ENCODE data around the gene MFGE8. TPM values are rescaled to one million over a fixed set of nuclear protein-coding genes. Genes with fewer than 3 reads are reported as not detected.

Gene MFGE8
- total RNA-seq, 1 experiment from 2014 or later, result 409 TPM

DNA sequence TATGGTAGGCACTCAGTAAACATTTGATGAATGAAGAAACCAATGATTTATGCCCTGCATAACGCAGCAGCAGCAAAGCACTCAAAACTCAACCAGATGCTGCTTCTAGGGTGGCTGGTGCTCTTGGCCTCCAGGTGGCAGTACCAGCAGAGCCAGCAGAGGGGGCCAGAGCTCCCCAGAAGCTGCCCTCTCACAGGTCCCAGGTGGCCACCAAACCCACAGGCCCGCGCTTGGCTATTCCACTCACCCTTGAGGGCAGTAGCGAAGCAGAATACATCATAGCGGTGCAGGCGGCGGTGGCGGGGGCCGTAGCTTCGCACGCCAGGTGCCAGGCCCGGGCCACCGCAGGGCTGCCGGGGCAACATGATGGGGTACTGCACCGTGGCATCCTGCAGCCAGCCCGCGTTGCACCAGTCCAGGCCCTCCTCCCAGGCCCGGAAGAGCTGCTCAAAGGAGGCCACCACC, 34.4 kb downstream of the MFGE8 start:
- Mint-ChIP-seq H3K9me3 (ENCODE audit: unreplicated experiment) (no peaks in the 10 kb centered on the region), H3K36me3 (ENCODE audit: insufficient read depth, unreplicated experiment) (peaks cover 12% of the 10 kb centered on the region), H3K4me1 (ENCODE audit: low read depth, unreplicated experiment) (no peaks in the 10 kb centered on the region), H3K27me3 (ENCODE audit: insufficient read depth, unreplicated experiment) (no peaks in the 10 kb centered on the region), H3K27ac (ENCODE audit: unreplicated experiment) (no peak overlapping the region), H3K4me3 (ENCODE audit: unreplicated experiment) (no peak overlapping the region)
- ChIA-PET POLR2A (no interaction called here), CTCF (interaction anchor here (0.6 to 1.4 kb wide), 9 partner anchors 8 to 240 kb away, joined by 3 to 7 read pairs (median 4); partner anchors contain the start of gene ISG20)
- DNase-seq, result peak; percentile 62 to 68
- TF ChIP-seq, protein P1, sequence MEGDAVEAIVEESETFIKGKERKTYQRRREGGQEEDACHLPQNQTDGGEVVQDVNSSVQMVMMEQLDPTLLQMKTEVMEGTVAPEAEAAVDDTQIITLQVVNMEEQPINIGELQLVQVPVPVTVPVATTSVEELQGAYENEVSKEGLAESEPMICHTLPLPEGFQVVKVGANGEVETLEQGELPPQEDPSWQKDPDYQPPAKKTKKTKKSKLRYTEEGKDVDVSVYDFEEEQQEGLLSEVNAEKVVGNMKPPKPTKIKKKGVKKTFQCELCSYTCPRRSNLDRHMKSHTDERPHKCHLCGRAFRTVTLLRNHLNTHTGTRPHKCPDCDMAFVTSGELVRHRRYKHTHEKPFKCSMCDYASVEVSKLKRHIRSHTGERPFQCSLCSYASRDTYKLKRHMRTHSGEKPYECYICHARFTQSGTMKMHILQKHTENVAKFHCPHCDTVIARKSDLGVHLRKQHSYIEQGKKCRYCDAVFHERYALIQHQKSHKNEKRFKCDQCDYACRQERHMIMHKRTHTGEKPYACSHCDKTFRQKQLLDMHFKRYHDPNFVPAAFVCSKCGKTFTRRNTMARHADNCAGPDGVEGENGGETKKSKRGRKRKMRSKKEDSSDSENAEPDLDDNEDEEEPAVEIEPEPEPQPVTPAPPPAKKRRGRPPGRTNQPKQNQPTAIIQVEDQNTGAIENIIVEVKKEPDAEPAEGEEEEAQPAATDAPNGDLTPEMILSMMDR (IDR thresholded peaks at IDR 0.05; ENCODE audit: insufficient read depth in 1 of 2, low read depth in 1 of 2, low read length in 1 of 2, severe bottlenecking in 1 of 2, unreplicated experiment in 1 of 2), result peak; percentile 76 to 87
- H3K9me3 ChIP-seq, result no peaks in the 10 kb centered on the region
- intact Hi-C loops (cut with micrococcal nuclease; ENCODE audit: unreplicated experiment), result loop anchor here (10.0 kb wide), 1 partner anchor 296 kb away; no protein-coding TSS in a partner anchor
- BruUV-seq (replicated peaks), result no TSS peak
- H3K4me1 ChIP-seq, result no peaks in the 10 kb centered on the region
- H3K4me3 ChIP-seq (ENCODE audit: low read depth, low read length), result no peak overlapping the region
- H3K27me3 ChIP-seq (replicated peaks; ENCODE audit: control insufficient read depth, insufficient read depth, low read length), result no peaks in the 10 kb centered on the region
- no peaks in the 10 kb centered on the region for H3K36me3 ChIP-seq (ENCODE audit: control insufficient read depth, insufficient read depth, low read length)

DNA sequence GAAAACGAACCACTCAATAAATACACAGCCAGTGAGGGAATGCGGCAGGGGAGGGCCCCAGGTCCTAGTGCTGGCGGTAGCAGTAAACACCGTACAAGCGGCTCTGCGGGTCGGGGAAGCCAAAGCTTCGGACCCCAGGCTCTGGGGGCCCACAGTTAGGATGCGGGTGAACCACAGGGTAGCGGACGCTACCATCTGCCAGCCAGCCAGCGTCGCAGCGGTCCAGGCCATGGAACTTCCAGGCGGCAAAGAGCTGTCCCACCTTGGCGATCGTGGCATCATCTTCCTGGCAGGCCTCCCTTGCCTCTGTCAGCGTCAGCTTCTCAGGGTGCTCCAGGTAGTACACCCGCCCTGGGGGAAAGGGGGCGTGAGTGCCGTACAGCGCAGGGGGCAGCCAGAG, 35.3 kb downstream of the MFGE8 start:
- no peaks in the 10 kb centered on the region for H3K9me3 Mint-ChIP-seq (ENCODE audit: unreplicated experiment)
- TF ChIP-seq, protein P1 (IDR thresholded peaks at IDR 0.05; ENCODE audit: insufficient read depth in 1 of 2, low read depth in 1 of 2, low read length in 1 of 2, severe bottlenecking in 1 of 2, unreplicated experiment in 1 of 2), result no peak
- BruUV-seq (replicated peaks), result no TSS peak
- no peaks in the 10 kb centered on the region for H3K27me3 Mint-ChIP-seq (ENCODE audit: insufficient read depth, unreplicated experiment)
- intact Hi-C loops (cut with micrococcal nuclease; ENCODE audit: unreplicated experiment), result loop anchor here (10.0 kb wide), 1 partner anchor 297 kb away; no protein-coding TSS in a partner anchor
- no peak overlapping the region for H3K4me3 ChIP-seq (ENCODE audit: low read depth, low read length)
- POLR2A ChIA-PET, result no interaction called here
- no peaks in the 10 kb centered on the region for H3K9me3 ChIP-seq
- H3K36me3 Mint-ChIP-seq (ENCODE audit: insufficient read depth, unreplicated experiment), result peaks cover 6% of the 10 kb centered on the region
- H3K27ac Mint-ChIP-seq (ENCODE audit: unreplicated experiment), result no peak overlapping the region
- no peak overlapping the region for H3K4me3 Mint-ChIP-seq (ENCODE audit: unreplicated experiment)
- CTCF ChIA-PET, result interaction anchor here (0.6 to 1.4 kb wide), 3 partner anchors 27 to 162 kb away, joined by 3 to 4 read pairs (median 3); no protein-coding TSS in a partner anchor
- H3K4me1 ChIP-seq, result no peaks in the 10 kb centered on the region
- DNase-seq, result no peak
- no peaks in the 10 kb centered on the region for H3K27me3 ChIP-seq (replicated peaks; ENCODE audit: control insufficient read depth, insufficient read depth, low read length)
- H3K4me1 Mint-ChIP-seq (ENCODE audit: low read depth, unreplicated experiment), result no peaks in the 10 kb centered on the region
- H3K36me3 ChIP-seq (ENCODE audit: control insufficient read depth, insufficient read depth, low read length), result no peaks in the 10 kb centered on the region

DNA sequence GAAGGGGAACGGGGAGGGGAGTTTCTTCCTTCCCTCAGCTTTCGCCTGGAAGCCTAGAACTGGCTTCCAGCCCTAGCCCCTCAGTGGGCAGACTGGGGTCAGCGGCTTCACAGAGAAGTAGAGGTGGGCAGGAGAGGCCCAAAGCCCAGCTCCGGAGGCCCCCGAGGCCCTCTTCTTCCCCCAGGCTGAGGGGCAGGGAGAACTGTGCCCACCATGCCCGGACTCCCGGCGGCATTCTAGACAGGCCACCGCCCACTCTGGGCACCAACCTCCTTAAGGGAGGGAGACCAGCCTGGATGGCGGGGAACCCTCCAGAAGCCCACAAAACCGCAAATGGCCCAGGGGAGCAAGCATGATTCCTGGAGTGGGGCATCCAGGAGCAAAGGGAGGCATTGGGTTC, 35.8 kb downstream of the MFGE8 start:
- ChIA-PET CTCF (no interaction called here), POLR2A (no interaction called here)
- Histone ChIP-seq H3K9me3 (no peaks in the 10 kb centered on the region), H3K4me1 (no peaks in the 10 kb centered on the region), H3K27me3 (replicated peaks; ENCODE audit: control insufficient read depth, insufficient read depth, low read length) (no peaks in the 10 kb centered on the region), H3K36me3 (ENCODE audit: control insufficient read depth, insufficient read depth, low read length) (no peaks in the 10 kb centered on the region), H3K4me3 (ENCODE audit: low read depth, low read length) (no peak overlapping the region)
- Mint-ChIP-seq H3K9me3 (ENCODE audit: unreplicated experiment) (no peaks in the 10 kb centered on the region), H3K27me3 (ENCODE audit: insufficient read depth, unreplicated experiment) (no peaks in the 10 kb centered on the region), H3K4me3 (ENCODE audit: unreplicated experiment) (no peak overlapping the region), H3K4me1 (ENCODE audit: low read depth, unreplicated experiment) (no peaks in the 10 kb centered on the region), H3K27ac (ENCODE audit: unreplicated experiment) (no peak overlapping the region), H3K36me3 (ENCODE audit: insufficient read depth, unreplicated experiment) (peaks cover 6% of the 10 kb centered on the region)
- BruUV-seq (replicated peaks), result no TSS peak
- DNase-seq, result no peak
- intact Hi-C loops (cut with micrococcal nuclease; ENCODE audit: unreplicated experiment), result loop anchor here (10.0 kb wide), 1 partner anchor 297 kb away; no protein-coding TSS in a partner anchor
- TF ChIP-seq, protein P1 (IDR thresholded peaks at IDR 0.05; ENCODE audit: insufficient read depth in 1 of 2, low read depth in 1 of 2, low read length in 1 of 2, severe bottlenecking in 1 of 2, unreplicated experiment in 1 of 2), result no peak
